HepG2 (cell line): ENCODE data around the gene TAF1C. TPM values are rescaled to one million over a fixed set of nuclear protein-coding genes. Genes with fewer than 3 reads are reported as not detected.

ENCODE experiments used
- ATF7-NPFF ChIP-seq: sonication (generic); formaldehyde crosslinking; IDR thresholded peaks from 2 replicates; pipeline ENCODE4 v1.8.1; 2023; ENCODE audit warnings: mild to moderate bottlenecking, low read depth, missing genetic modification reagents, moderate library complexity
- CHD2 ChIP-seq: IDR thresholded peaks from 2 replicates; pipeline ENCODE4 v1.6.1; 2011; ENCODE audit warnings: low read depth, low read length, improper control_type of control experiment
- FOXA1 ChIP-seq, 2 experiments: fragments of 450-650 bp in 1 of 2; sonication (generic) in 1 of 2; formaldehyde crosslinking in 1 of 2; IDR thresholded peaks; 2 replicates each; pipeline versions ENCODE4 v1.4.0 to v1.6.1; 2016 to 2020; ENCODE audit warnings: missing genetic modification reagents in 1 of 2
- HNRNPUL1 ChIP-seq: fragments of 200-400 bp; formaldehyde crosslinking; IDR thresholded peaks from 2 replicates; pipeline ENCODE4 v1.6.1; 2017; ENCODE audit warnings: low read depth, mild to moderate bottlenecking, low read length, moderate library complexity
- KLF13 ChIP-seq: sonication (generic); formaldehyde crosslinking; IDR thresholded peaks from 2 replicates; pipeline ENCODE4 v1.4.0; 2020; ENCODE audit warnings: mild to moderate bottlenecking, missing genetic modification reagents
- MAFG ChIP-seq: sonication (generic); formaldehyde crosslinking; IDR thresholded peaks from 2 replicates; pipeline ENCODE4 v1.5.1; 2020; ENCODE audit warnings: mild to moderate bottlenecking, missing genetic modification reagents
- NR2F1 ChIP-seq, 2 experiments: fragments of 450-650 bp in 1 of 2; formaldehyde crosslinking in 1 of 2; IDR thresholded peaks; 2 replicates each; pipeline versions ENCODE4 v1.5.0 to v1.6.1; 2016 to 2020; ENCODE audit warnings: mild to moderate bottlenecking in 1 of 2, missing compliant biosample characterization in 1 of 2, missing genetic modification reagents in 1 of 2, moderate library complexity in 1 of 2
- PCBP1 ChIP-seq: fragments of 200-400 bp; formaldehyde crosslinking; IDR thresholded peaks from 2 replicates; pipeline ENCODE4 v1.6.1; 2017; ENCODE audit warnings: mild to moderate bottlenecking, low read depth, low read length, borderline replicate concordance
- RAD51 ChIP-seq: fragments of 450-650 bp; IDR thresholded peaks from 2 replicates; pipeline ENCODE4 v1.6.1; 2016; ENCODE audit warnings: borderline replicate concordance
- REPIN1 ChIP-seq: sonication (generic); formaldehyde crosslinking; IDR thresholded peaks from 2 replicates; pipeline ENCODE4 v1.8.0; 2022; ENCODE audit warnings: missing genetic modification reagents, low read depth, mild to moderate bottlenecking, borderline replicate concordance
- RFX3 ChIP-seq: IDR thresholded peaks from 2 replicates; pipeline ENCODE4 v1.6.1; 2016; ENCODE audit warnings: missing biosample characterization, missing genetic modification reagents
- SP140L ChIP-seq: sonication (generic); formaldehyde crosslinking; IDR thresholded peaks from 2 replicates; pipeline ENCODE4 v1.4.0; 2020; ENCODE audit warnings: missing genetic modification reagents, borderline replicate concordance
- SP5 ChIP-seq: IDR thresholded peaks from 2 replicates; pipeline ENCODE4 v1.6.1; 2016; ENCODE audit warnings: low read depth, borderline replicate concordance
- TGIF2 ChIP-seq: IDR thresholded peaks from 2 replicates; pipeline ENCODE4 v1.6.1; 2016; ENCODE audit warnings: control low read depth, missing compliant biosample characterization
- TOPORS ChIP-seq: sonication (generic); formaldehyde crosslinking; IDR thresholded peaks from 2 replicates; pipeline ENCODE4 v1.8.0; 2023; ENCODE audit warnings: mild to moderate bottlenecking, missing genetic modification reagents
- TRIM24 ChIP-seq: sonication (generic); formaldehyde crosslinking; IDR thresholded peaks from 2 replicates; pipeline ENCODE4 v1.8.0; 2022; ENCODE audit warnings: mild to moderate bottlenecking, missing genetic modification reagents
- ZNF263 ChIP-seq: sonication (generic); formaldehyde crosslinking; IDR thresholded peaks from 2 replicates; pipeline ENCODE4 v1.4.0; 2020; ENCODE audit warnings: missing genetic modification reagents
- ZNF329 ChIP-seq: sonication (generic); formaldehyde crosslinking; IDR thresholded peaks from 2 replicates; pipeline ENCODE4 v1.9.0; 2021; ENCODE audit warnings: low read depth, mild to moderate bottlenecking, missing genetic modification reagents
- ZNF484 ChIP-seq: sonication (generic); formaldehyde crosslinking; IDR thresholded peaks from 2 replicates; pipeline ENCODE4 v1.5.1; 2020; ENCODE audit warnings: mild to moderate bottlenecking, low read depth, missing genetic modification reagents, borderline replicate concordance
- ZNF616 ChIP-seq: sonication (generic); formaldehyde crosslinking; IDR thresholded peaks from 2 replicates; pipeline ENCODE4 v1.5.0; 2020; ENCODE audit warnings: low read depth, mild to moderate bottlenecking, missing genetic modification reagents
- ZNF724P ChIP-seq: sonication (generic); formaldehyde crosslinking; IDR thresholded peaks from 2 replicates; pipeline ENCODE4 v1.8.0; 2022; ENCODE audit warnings: missing genetic modification reagents, borderline replicate concordance
- ZNF772 ChIP-seq: sonication (generic); formaldehyde crosslinking; IDR thresholded peaks from 2 replicates; pipeline ENCODE4 v1.5.0; 2020; ENCODE audit warnings: mild to moderate bottlenecking, missing genetic modification reagents
- polyA plus RNA-seq, 8 experiments: library from polyadenylated mRNA; depleted of rRNA in 3 of 8; stranded (reverse) in 7 of 8; unstranded in 1 of 8; fragments of >200 nt; fragmentation: Illumina TruSeq in 4 of 8; extraction: Trizol in 4 of 8; gene quantifications; 2 replicates each; pipeline versions ENCODE4 v1.2.1 to v1.2.3, GENCODE V29; 2011 to 2016; ENCODE audit warnings: low read depth in 4 of 8, missing spikeins in 1 of 8, mixed read lengths in 1 of 8; ENCODE audit not compliant: insufficient read depth in 1 of 8
- total RNA-seq, 5 experiments: library from RNA; depleted of rRNA; stranded (reverse); fragments of >200 nt; fragmentation: Illumina TruSeq; extraction: Trizol; gene quantifications; 2 replicates each; pipeline ENCODE4 v1.2.3, GENCODE V29; 2016; ENCODE audit warnings: low read depth in 1 of 5
- TF ChIP-seq, protein P1 (sequence below): sonication (generic); formaldehyde crosslinking; IDR thresholded peaks from 2 replicates; pipeline ENCODE4 v1.9.0; 2022; ENCODE audit warnings: missing genetic modification reagents, mild to moderate bottlenecking, borderline replicate concordance
- TF ChIP-seq, protein P2 (sequence below): sonication (generic); formaldehyde crosslinking; IDR thresholded peaks from 2 replicates; pipeline ENCODE4 v1.4.0; 2020; ENCODE audit warnings: missing genetic modification reagents
- TF ChIP-seq, protein P3 (sequence below): sonication (generic); formaldehyde crosslinking; IDR thresholded peaks from 2 replicates; pipeline ENCODE4 v1.5.1; 2020; ENCODE audit warnings: mild to moderate bottlenecking, moderate library complexity, missing genetic modification reagents

Gene TAF1C
- total and polyA plus RNA-seq, 2 of the 13 experiments (the other 11 are each of a cell fraction or from before 2014, with no cell fraction given), result 15.6 to 20.8 TPM

DNA sequence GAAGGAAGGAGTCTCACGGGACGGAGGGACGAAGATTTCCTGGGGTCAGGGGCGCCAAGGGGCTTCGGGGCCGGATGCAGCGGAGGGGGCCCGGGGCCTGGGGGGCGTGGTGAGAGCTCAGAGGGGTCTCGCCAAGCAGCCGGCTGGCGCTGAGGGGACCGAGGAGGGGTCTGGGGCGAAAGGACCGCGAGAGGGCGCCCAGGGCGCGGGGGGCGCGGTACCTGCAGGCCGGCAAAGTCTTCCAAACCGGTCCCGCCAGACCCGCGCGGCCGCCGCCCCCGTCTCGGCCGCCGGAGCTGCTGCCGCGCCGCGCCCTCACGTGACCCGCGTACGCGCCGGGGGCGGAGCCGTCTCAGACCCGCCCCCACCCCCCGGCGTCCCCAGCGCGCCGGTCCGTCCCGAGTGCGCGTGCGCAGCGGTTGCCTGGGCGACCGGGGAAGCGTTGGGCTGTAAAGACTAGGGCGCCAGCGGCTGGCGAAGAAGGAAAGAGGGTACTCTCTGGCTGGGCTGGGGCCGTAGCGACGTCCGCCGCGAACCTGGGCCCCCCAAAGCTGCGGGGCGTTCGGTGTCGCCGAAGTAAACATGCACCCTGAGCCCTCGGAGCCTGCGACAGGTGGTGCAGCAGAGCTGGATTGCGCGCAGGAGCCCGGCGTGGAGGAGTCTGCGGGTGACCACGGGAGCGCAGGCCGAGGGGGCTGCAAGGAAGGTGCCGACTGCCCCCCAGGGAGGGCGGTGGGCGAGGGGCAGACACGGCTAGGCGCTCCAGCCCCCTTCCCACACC, 41.8 kb downstream of the TAF1C start, which contains the start of the genes DNAAF1 and HSDL1 (continued):
- TF ChIP-seq TOPORS (CRISPR knock-in tag), result 0 out of 2 replicates have a peak, but pooled peaks have one; percentile 53
- peak; percentile 61; the same call in 1 of the 2 replicates for TF ChIP-seq TGIF2
- TF ChIP-seq ZNF329, result peak; percentile 93
- TF ChIP-seq SP140L (CRISPR knock-in tag), result no peak
- TF ChIP-seq KLF13, result no peak
- TF ChIP-seq, protein P1, sequence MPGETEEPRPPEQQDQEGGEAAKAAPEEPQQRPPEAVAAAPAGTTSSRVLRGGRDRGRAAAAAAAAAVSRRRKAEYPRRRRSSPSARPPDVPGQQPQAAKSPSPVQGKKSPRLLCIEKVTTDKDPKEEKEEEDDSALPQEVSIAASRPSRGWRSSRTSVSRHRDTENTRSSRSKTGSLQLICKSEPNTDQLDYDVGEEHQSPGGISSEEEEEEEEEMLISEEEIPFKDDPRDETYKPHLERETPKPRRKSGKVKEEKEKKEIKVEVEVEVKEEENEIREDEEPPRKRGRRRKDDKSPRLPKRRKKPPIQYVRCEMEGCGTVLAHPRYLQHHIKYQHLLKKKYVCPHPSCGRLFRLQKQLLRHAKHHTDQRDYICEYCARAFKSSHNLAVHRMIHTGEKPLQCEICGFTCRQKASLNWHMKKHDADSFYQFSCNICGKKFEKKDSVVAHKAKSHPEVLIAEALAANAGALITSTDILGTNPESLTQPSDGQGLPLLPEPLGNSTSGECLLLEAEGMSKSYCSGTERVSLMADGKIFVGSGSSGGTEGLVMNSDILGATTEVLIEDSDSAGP (CRISPR knock-in tag), result peak; percentile 37; the same call in 1 of the 2 replicates
- TF ChIP-seq TRIM24 (CRISPR knock-in tag), result no peak
- TF ChIP-seq, protein P2, sequence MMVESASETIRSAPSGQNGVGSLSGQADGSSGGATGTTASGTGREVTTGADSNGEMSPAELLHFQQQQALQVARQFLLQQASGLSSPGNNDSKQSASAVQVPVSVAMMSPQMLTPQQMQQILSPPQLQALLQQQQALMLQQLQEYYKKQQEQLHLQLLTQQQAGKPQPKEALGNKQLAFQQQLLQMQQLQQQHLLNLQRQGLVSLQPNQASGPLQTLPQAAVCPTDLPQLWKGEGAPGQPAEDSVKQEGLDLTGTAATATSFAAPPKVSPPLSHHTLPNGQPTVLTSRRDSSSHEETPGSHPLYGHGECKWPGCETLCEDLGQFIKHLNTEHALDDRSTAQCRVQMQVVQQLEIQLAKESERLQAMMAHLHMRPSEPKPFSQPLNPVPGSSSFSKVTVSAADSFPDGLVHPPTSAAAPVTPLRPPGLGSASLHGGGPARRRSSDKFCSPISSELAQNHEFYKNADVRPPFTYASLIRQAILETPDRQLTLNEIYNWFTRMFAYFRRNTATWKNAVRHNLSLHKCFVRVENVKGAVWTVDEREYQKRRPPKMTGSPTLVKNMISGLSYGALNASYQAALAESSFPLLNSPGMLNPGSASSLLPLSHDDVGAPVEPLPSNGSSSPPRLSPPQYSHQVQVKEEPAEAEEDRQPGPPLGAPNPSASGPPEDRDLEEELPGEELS, result 0 out of 2 replicates have a peak, but pooled peaks have one; percentile 38
- no peak for TF ChIP-seq CHD2
- TF ChIP-seq ATF7-NPFF, result peak; percentile 87; the same call in 1 of the 2 replicates
- TF ChIP-seq ZNF263 (CRISPR knock-in tag), result peak; percentile 53
- TF ChIP-seq MAFG (CRISPR knock-in tag), result no peak
- TF ChIP-seq REPIN1, result peak; percentile 50; the same call in 1 of the 2 replicates
- no peak for TF ChIP-seq NR2F1 (CRISPR knock-in tag; IDR thresholded peaks at IDR 0.05)
- no peak for TF ChIP-seq RAD51
- TF ChIP-seq FOXA1 (IDR thresholded peaks at IDR 0.05), result no peak
- TF ChIP-seq FOXA1 (CRISPR knock-in tag; IDR thresholded peaks at IDR 0.05), result peak; percentile 79
- TF ChIP-seq RFX3 (CRISPR knock-in tag), result peak; percentile 96
- TF ChIP-seq ZNF484 (CRISPR knock-in tag), result no peak
- TF ChIP-seq SP5 (CRISPR knock-in tag), result peak; percentile 36; the same call in 1 of the 2 replicates
- no peak for TF ChIP-seq ZNF616
- no peak for TF ChIP-seq PCBP1
- TF ChIP-seq HNRNPUL1, result no peak
- TF ChIP-seq ZNF772, result no peak
- TF ChIP-seq ZNF724P (CRISPR knock-in tag), result no peak
- TF ChIP-seq, protein P3, sequence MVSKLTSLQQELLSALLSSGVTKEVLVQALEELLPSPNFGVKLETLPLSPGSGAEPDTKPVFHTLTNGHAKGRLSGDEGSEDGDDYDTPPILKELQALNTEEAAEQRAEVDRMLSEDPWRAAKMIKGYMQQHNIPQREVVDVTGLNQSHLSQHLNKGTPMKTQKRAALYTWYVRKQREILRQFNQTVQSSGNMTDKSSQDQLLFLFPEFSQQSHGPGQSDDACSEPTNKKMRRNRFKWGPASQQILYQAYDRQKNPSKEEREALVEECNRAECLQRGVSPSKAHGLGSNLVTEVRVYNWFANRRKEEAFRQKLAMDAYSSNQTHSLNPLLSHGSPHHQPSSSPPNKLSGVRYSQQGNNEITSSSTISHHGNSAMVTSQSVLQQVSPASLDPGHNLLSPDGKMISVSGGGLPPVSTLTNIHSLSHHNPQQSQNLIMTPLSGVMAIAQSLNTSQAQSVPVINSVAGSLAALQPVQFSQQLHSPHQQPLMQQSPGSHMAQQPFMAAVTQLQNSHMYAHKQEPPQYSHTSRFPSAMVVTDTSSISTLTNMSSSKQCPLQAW (CRISPR knock-in tag), result peak; percentile 70
